ENCODE results near the gene HDAC11. TPM values are rescaled to one million over a fixed set of nuclear protein-coding genes. Genes with fewer than 3 reads are reported as not detected.

The HDAC11 gene
- total RNA-seq, 1 experiment from 2014 or later: 7.0 TPM

DNA sequence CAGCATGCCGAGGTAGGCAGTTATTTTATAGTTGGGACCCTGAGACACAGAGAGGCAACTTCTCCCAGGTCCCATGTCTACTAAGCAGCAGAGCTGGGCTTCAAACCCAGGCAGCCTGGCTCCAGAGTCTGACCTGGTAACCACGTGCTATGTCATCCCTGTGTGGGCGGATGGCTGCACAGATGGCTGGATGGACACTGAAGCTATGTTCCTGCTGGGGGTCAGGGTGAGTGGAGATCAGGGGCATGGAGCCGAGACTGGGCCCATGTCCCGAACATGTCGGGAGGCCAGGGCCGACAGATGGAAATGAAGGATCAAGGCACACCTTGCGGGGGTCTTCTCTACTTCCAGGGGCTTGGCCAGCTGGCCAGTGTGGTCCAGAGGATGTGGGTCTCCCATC is 59.6 kb downstream of the HDAC11 start:
- H3K79me2 ChIP-seq (ENCODE audit: insufficient read depth, low read length): no peaks in the 10 kb centered on the region
- Mint-ChIP-seq H3K36me3 (ENCODE audit: insufficient read depth in 1 of 3, low read depth in 3 of 3) (peaks cover 0 to 2% (median 0%) of the 10 kb centered on the region in 3 experiments; a peak in 2 of 7 replicates), H3K27me3 (ENCODE audit: low read depth) (peaks cover 14% of the 10 kb centered on the region), H3K9me3 (peaks cover 0 to 6% of the 10 kb centered on the region in 2 experiments; a peak in 3 of 5 replicates), H3K4me3 (no peak overlapping the region), H3K27ac (no peak overlapping the region), H3K4me1 (peaks cover 8 to 13% of the 10 kb centered on the region in 2 experiments)
- no peak overlapping the region for H4K8ac ChIP-seq (replicated peaks; ENCODE audit: insufficient read length, low read depth, low read length)
- DNase-seq: peak; percentile 22
- no peak overlapping the region for H3T11ph ChIP-seq (ENCODE audit: low read length)
- no peak overlapping the region for H3K18ac ChIP-seq (ENCODE audit: insufficient read length, low read depth, low read length)
- no peak overlapping the region for H2BK5ac ChIP-seq (ENCODE audit: insufficient read length, low read length)
- no peak overlapping the region for H2BK120ac ChIP-seq (ENCODE audit: low read depth, low read length, poor library complexity, severe bottlenecking)
- no CpG with 5 or more reads among the region's 8 CpGs for WGBS (ENCODE audit: extremely low coverage, insufficient read length, low lambda C conversion rate)
- H4K20me1 ChIP-seq (ENCODE audit: control insufficient read depth, insufficient read depth, insufficient read length): no peaks in the 10 kb centered on the region
- no peak overlapping the region for H2BK12ac ChIP-seq (ENCODE audit: insufficient read length, low read depth, low read length)
- peaks cover 3% of the 10 kb centered on the region; the same call in 1 of the 2 replicates for H3K4me1 ChIP-seq (ENCODE audit: insufficient read depth, low read length)
- H3K23ac ChIP-seq (ENCODE audit: insufficient read length, low read depth, low read length): no peak overlapping the region
- no peak overlapping the region for H2AFZ ChIP-seq (ENCODE audit: low read length)
- H3K9me3 ChIP-seq (ENCODE audit: control insufficient read depth, low read depth, low read length): no peaks in the 10 kb centered on the region
- H2AK5ac ChIP-seq (ENCODE audit: insufficient read length, low read length): no peak overlapping the region
- H3K27me3 ChIP-seq (ENCODE audit: insufficient read depth, low read length): no peaks in the 10 kb centered on the region
- TF ChIP-seq CTCF (conservative IDR thresholded peaks at IDR 0.05): no peak
- H3K27ac ChIP-seq (ENCODE audit: insufficient read length, low read depth, low read length): no peak overlapping the region
- no peak overlapping the region for H3K9ac ChIP-seq (ENCODE audit: extremely low read depth, insufficient read length, low read length)
- no peak overlapping the region for H3K4me2 ChIP-seq (ENCODE audit: insufficient read depth, insufficient read length, low read length)
- no peak overlapping the region for H2BK15ac ChIP-seq (ENCODE audit: low read depth, low read length)
- no peak overlapping the region for H3K56ac ChIP-seq (ENCODE audit: insufficient read length, low read depth, low read length)
- H4K91ac ChIP-seq (ENCODE audit: insufficient read length, low read depth, low read length): no peak overlapping the region
- H2BK20ac ChIP-seq (ENCODE audit: low read depth, low read length, poor library complexity, severe bottlenecking): no peak overlapping the region
- no peak overlapping the region for H3K14ac ChIP-seq (ENCODE audit: insufficient read depth, low read length)
- H3K4ac ChIP-seq (ENCODE audit: low read depth, low read length): no peak overlapping the region
- no peak overlapping the region for H4K5ac ChIP-seq (ENCODE audit: insufficient read length, low read depth, low read length)
- no peaks in the 10 kb centered on the region for H3K79me1 ChIP-seq (ENCODE audit: insufficient read depth, low read depth, low read length, poor library complexity, severe bottlenecking)
- no peaks in the 10 kb centered on the region for H3K23me2 ChIP-seq (ENCODE audit: insufficient read length, low read depth, low read length, poor library complexity, severe bottlenecking)

Data from H9 (cell line).